ENCODE results near the gene AXIN2.

AXIN2 gene

GRCh38 chr17:65561452-65562205, at the start of gene AXIN2:
Gene AXIN2, minus strand, starts transcription at chr17:65561648. Its CDS starts 3,028 bp downstream, at chr17:65558620.
- peak within 1 kb of the TSS; percentile 81 to 93 (median 87) for H3K4me3 Mint-ChIP-seq
- no peaks in the 10 kb centered on the region for H3K27me3 Mint-ChIP-seq (ENCODE audit: low read depth)
- TF ChIP-seq CTCF (IDR thresholded peaks at IDR 0.05; ENCODE audit: unreplicated experiment in 3 of 3), result peak; percentile 8 to 37 (median 23)
- H3K4me1 Mint-ChIP-seq, result peaks cover 14% of the 10 kb centered on the region
- no peaks in the 10 kb centered on the region for H3K9me3 Mint-ChIP-seq
- H3K36me3 Mint-ChIP-seq (ENCODE audit: low read depth), result no peaks in the 10 kb centered on the region
- H3K27ac Mint-ChIP-seq, result peak within 1 kb of the TSS; percentile 85 to 97 (median 94)

GRCh38 chr17:65609749-65610148, 48.3 kb upstream of the AXIN2 start:
- Mint-ChIP-seq H3K27me3 (ENCODE audit: low read depth) (no peaks in the 10 kb centered on the region), H3K4me1 (no peaks in the 10 kb centered on the region), H3K27ac (no peak overlapping the region), H3K9me3 (no peaks in the 10 kb centered on the region), H3K36me3 (ENCODE audit: low read depth) (peaks cover 5% of the 10 kb centered on the region), H3K4me3 (no peak overlapping the region)
- no peak for TF ChIP-seq CTCF (IDR thresholded peaks at IDR 0.05; ENCODE audit: unreplicated experiment in 3 of 3)

GRCh38 chr17:65609286-65609685, 47.8 kb upstream of the AXIN2 start:
- H3K9me3 Mint-ChIP-seq, result no peaks in the 10 kb centered on the region
- no peaks in the 10 kb centered on the region for H3K27me3 Mint-ChIP-seq (ENCODE audit: low read depth)
- H3K36me3 Mint-ChIP-seq (ENCODE audit: low read depth), result peaks cover 5% of the 10 kb centered on the region
- TF ChIP-seq CTCF (IDR thresholded peaks at IDR 0.05; ENCODE audit: unreplicated experiment in 3 of 3), result no peak
- H3K4me3 Mint-ChIP-seq, result no peak overlapping the region
- H3K27ac Mint-ChIP-seq, result no peak overlapping the region
- no peaks in the 10 kb centered on the region for H3K4me1 Mint-ChIP-seq

- Mint-ChIP-seq H3K27ac (no peak overlapping the region), H3K4me3 (no peak overlapping the region), H3K36me3 (ENCODE audit: low read depth) (no peaks in the 10 kb centered on the region), H3K9me3 (no peaks in the 10 kb centered on the region), H3K4me1 (peaks cover 12% of the 10 kb centered on the region), H3K27me3 (ENCODE audit: low read depth) (peaks cover 3% of the 10 kb centered on the region)
- TF ChIP-seq CTCF (IDR thresholded peaks at IDR 0.05; ENCODE audit: unreplicated experiment in 3 of 3), result no peak
These were observed 42.6 kb upstream of the AXIN2 start for GRCh38 chr17:65604070-65604469.

- Mint-ChIP-seq H3K27ac (no peak overlapping the region), H3K4me3 (no peak overlapping the region), H3K36me3 (ENCODE audit: low read depth) (no peaks in the 10 kb centered on the region), H3K27me3 (ENCODE audit: low read depth) (peaks cover 3% of the 10 kb centered on the region), H3K9me3 (no peaks in the 10 kb centered on the region), H3K4me1 (peaks cover 12% of the 10 kb centered on the region)
- TF ChIP-seq CTCF (IDR thresholded peaks at IDR 0.05; ENCODE audit: unreplicated experiment in 3 of 3), result no peak
These were observed 40.4 kb upstream of the AXIN2 start for GRCh38 chr17:65601881-65602280.

- Mint-ChIP-seq H3K27me3 (ENCODE audit: low read depth) (peaks cover 3% of the 10 kb centered on the region), H3K9me3 (no peaks in the 10 kb centered on the region), H3K36me3 (ENCODE audit: low read depth) (no peaks in the 10 kb centered on the region), H3K4me1 (peaks cover 12% of the 10 kb centered on the region), H3K4me3 (no peak overlapping the region), H3K27ac (no peak overlapping the region)
- TF ChIP-seq CTCF (IDR thresholded peaks at IDR 0.05; ENCODE audit: unreplicated experiment in 3 of 3), result no peak
These were observed 39.7 kb upstream of the AXIN2 start for GRCh38 chr17:65601145-65601544.

Data from nephron (organoid).